ENCODE results near the gene HMHB1.
A peak's percentile ranks its signal among the peaks of the same experiment; 100 is the strongest.

HMHB1 gene

DNA sequence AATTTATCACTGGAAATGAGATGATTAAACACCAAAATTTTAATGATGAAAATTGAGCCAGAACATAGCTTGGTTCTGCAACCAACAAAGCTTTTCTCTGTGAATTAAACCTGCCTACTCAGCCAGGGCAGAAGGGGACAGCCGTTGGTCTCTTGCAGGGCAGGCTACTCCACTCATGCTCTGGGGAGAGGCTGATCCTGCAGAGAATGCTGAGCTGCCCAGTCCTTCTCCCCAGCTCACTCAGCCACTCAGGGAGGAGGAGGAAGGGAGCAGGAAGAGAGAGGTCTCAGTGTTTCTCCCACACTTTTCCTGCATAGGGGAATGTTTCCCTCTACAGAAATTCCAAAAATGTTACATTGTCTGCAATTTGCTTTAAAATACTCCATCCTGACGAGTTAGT is 40.4 kb upstream of the HMHB1 start:
- H3K4me3 ChIP-seq (replicated peaks; ENCODE audit: low read depth, low read length), result no peak overlapping the region
- no peak for DNase-seq (ENCODE audit: extremely low read depth, low read depth)
- TF ChIP-seq, protein P1, sequence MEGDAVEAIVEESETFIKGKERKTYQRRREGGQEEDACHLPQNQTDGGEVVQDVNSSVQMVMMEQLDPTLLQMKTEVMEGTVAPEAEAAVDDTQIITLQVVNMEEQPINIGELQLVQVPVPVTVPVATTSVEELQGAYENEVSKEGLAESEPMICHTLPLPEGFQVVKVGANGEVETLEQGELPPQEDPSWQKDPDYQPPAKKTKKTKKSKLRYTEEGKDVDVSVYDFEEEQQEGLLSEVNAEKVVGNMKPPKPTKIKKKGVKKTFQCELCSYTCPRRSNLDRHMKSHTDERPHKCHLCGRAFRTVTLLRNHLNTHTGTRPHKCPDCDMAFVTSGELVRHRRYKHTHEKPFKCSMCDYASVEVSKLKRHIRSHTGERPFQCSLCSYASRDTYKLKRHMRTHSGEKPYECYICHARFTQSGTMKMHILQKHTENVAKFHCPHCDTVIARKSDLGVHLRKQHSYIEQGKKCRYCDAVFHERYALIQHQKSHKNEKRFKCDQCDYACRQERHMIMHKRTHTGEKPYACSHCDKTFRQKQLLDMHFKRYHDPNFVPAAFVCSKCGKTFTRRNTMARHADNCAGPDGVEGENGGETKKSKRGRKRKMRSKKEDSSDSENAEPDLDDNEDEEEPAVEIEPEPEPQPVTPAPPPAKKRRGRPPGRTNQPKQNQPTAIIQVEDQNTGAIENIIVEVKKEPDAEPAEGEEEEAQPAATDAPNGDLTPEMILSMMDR (IDR thresholded peaks at IDR 0.05; ENCODE audit: low read depth, low read length, missing control alignments), result no peak

DNA sequence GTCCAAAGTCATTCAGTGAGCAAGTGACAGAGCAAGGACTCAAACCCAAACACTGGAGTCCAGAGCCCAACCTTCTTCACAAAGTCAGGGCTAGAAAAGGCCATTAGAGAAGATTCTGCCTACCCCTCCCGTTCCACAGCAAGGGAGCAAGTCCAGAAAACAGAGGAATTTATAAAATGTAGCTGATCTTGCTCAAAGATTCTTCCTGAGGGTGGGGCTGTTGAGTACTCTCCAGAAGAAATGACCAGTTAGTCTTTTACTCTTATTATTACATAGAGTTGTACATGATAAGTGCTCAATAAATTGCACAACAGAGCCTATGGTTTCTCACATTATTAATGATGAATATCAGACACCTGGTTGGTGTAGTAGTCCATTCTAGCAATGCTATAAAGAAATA is 39.3 kb upstream of the HMHB1 start:
- DNase-seq (ENCODE audit: extremely low read depth, low read depth), result no peak
- no peak overlapping the region for H3K4me3 ChIP-seq (replicated peaks; ENCODE audit: low read depth, low read length)
- TF ChIP-seq, protein P1 (IDR thresholded peaks at IDR 0.05; ENCODE audit: low read depth, low read length, missing control alignments), result no peak

DNA sequence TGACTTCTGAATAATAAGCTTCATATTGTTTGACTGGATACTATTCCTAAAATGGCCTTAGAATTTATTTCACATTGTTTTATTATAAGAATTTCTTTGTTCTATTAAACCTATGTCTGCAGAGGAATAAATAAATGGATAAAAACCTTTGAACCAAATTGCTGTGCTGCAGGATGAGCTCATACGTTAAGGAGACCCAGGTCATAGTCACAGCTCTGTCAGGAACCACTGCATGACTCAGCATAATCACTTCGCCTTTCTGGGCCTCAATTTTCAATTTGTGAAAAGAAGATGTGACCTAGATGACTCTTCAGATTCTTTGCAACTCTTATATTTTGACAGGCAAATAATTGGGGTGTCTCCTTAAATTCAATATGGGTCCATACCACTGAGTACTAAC is 36.7 kb upstream of the HMHB1 start:
- peak; percentile 11 for DNase-seq (ENCODE audit: extremely low read depth, low read depth)
- no peak overlapping the region for H3K4me3 ChIP-seq (replicated peaks; ENCODE audit: low read depth, low read length)
- TF ChIP-seq, protein P1 (IDR thresholded peaks at IDR 0.05; ENCODE audit: low read depth, low read length, missing control alignments), result no peak

DNA sequence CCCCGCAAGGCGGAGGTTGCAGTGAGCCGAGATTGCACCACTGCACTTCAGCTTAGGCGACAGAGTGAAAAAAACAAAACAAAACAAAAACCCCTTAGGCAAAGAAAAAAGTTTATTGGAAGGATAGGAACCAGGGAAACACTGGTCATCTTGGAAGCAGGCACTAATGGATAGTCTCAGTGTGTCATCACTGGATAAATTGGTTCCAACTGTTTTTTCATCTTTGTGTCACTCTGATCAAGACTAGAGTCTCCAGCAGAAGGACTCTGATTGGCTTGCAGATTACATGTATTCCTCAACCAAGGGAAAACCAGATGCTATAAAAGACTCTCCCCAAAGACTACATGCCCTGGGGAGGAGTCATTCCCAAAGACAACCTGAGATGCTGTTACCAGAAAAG is 35.0 kb upstream of the HMHB1 start:
- no peak overlapping the region for H3K4me3 ChIP-seq (replicated peaks; ENCODE audit: low read depth, low read length)
- no peak for DNase-seq (ENCODE audit: extremely low read depth, low read depth)
- TF ChIP-seq, protein P1 (IDR thresholded peaks at IDR 0.05; ENCODE audit: low read depth, low read length, missing control alignments), result no peak

DNA sequence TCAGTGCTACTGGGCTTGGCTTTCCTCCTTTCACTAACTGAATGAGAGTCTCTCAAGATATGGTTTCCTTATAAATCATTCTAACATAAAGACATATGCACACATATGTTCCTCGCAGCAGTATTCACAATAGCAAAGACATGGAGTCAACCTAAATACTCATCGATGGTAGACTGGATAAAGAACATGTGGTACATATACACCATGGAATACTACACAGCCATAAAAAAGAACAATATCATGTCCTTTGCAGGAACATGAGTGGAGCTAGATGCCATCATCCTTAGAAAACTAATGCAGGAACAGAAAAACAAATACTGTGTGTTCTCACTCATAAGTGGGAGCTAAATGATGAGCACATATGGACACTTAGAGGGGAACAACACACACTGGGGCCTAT is 32.5 kb upstream of the HMHB1 start:
- H3K4me3 ChIP-seq (replicated peaks; ENCODE audit: low read depth, low read length), result no peak overlapping the region
- DNase-seq (ENCODE audit: extremely low read depth, low read depth), result no peak
- TF ChIP-seq, protein P1 (IDR thresholded peaks at IDR 0.05; ENCODE audit: low read depth, low read length, missing control alignments), result no peak

DNA sequence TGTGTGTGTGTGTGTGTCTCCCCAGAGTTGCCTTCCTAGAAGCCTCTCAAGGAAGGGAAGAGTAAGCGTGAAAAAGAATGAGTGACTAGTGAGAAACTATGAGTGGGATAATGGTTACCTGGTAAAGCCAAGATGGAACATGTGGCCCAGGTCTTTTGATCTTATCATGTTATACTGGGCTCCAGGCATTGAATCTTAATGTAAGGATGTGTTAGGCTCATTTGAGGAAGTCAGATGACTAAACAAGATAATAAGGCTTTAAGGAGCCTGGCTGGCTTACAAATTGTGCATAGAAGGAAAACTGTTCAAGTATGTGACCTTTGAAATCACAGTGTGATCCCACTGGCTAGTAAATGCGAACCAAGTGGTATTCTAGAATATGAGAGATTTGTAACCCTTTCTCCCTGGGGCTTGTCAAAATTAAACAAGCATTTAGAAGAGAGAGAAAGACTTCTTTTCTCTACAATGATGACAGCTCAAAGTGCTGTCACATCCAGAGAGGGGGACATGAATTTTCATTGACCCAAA is 29.9 kb upstream of the HMHB1 start:
- H3K4me3 ChIP-seq (replicated peaks; ENCODE audit: low read depth, low read length), result no peak overlapping the region
- DNase-seq (ENCODE audit: extremely low read depth, low read depth), result no peak
- TF ChIP-seq, protein P1 (IDR thresholded peaks at IDR 0.05; ENCODE audit: low read depth, low read length, missing control alignments), result no peak

Data from HFF-Myc (cell line).